Measurements from ENCODE around the gene DLX5.
"Not testable (repeated sequence)": the region's sequence is repeated elsewhere in the genome, so short reads cannot be mapped to it uniquely, and the experiment has no call there.

Gene DLX5

DNA sequence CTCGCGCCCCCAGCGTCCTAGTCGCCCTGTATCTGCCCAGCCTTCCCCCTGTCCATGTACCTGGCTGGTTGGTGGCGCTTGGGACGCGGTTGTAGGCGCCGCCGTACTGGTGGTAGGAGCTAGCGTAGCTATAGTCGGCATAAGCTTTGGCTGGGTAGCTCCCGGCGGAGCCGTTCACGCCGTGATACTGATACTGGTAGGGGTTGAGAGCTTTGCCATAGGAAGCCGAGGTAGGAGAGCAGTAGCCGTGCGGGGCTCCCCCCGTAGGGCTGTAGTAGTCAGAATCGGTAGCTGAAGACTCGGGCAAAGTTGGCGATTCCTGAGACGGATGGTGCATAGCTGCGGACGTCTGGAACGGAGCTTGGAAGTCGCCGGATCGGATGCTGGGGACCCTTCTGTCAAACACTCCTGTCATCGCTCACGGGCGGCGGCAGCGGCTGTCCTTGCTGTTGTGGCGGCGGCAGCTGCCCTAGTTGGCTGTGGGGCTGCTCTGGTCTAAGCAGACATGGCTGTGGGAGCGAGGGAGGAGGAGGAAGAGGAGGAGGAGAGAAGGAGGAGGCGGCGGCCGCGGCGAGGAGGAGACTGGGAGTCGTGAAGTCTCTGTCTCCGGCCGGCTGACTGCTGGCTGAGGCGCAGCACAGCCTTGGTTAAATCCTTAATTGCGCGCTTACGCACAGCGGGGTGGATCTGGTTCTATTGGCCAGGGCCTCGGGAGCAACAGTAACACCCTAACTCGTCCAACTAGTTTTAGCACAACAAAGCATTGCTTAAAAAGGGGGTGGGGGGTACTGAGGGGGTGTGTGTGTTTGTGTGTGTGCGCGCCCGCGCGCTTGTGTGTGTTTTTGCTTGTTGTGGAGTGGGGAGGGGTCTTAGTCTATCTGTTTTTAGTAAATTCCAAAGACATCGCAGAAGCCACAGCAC, at the start of gene DLX5:
Gene DLX5 (minus strand): TSS at position 623 of the 921 bp plus-strand sequence. CDS start 208 bp downstream, at position 415.
- ChIA-PET CTCF (interaction anchor here (0.5 to 1.0 kb wide), 5 partner anchors 21 to 1163 kb away, joined by 3 to 6 read pairs (median 4); partner anchors contain the start of gene SEM1), POLR2A (ENCODE audit: low non-redundant PET) (interaction anchor here (0.7 kb wide), 1 partner anchor 948 kb away, joined by 3 read pairs; no protein-coding TSS in a partner anchor)
- no peak for DNase-seq (ENCODE audit: low spot score)
- TF ChIP-seq, protein P1, sequence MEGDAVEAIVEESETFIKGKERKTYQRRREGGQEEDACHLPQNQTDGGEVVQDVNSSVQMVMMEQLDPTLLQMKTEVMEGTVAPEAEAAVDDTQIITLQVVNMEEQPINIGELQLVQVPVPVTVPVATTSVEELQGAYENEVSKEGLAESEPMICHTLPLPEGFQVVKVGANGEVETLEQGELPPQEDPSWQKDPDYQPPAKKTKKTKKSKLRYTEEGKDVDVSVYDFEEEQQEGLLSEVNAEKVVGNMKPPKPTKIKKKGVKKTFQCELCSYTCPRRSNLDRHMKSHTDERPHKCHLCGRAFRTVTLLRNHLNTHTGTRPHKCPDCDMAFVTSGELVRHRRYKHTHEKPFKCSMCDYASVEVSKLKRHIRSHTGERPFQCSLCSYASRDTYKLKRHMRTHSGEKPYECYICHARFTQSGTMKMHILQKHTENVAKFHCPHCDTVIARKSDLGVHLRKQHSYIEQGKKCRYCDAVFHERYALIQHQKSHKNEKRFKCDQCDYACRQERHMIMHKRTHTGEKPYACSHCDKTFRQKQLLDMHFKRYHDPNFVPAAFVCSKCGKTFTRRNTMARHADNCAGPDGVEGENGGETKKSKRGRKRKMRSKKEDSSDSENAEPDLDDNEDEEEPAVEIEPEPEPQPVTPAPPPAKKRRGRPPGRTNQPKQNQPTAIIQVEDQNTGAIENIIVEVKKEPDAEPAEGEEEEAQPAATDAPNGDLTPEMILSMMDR (conservative IDR thresholded peaks at IDR 0.05; ENCODE audit: low read depth), result no peak
- no peak within 1 kb of the TSS for H3K27ac ChIP-seq

DNA sequence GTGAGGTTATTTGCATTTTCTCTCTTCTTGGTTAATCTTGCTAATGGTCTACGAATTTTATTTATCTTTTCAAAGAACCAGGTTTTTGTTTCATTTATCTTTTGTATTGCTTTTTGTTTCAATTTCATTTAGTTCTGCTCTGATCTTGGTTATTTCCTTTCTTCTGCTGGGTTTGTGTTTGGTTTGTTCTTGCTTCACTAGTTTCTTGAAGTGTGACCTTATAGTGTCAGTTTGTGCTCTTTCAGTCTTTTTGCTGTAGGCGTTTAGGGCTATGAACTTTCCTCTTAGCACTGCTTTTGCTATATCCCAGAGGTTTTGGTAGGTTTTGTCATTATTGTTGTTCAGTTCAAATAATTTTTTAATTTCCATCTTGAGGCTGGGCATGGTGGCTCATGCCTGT, 47.4 kb upstream of the DLX5 start:
- POLR2A ChIA-PET (ENCODE audit: low non-redundant PET); CTCF ChIA-PET; DNase-seq (ENCODE audit: low spot score); H3K27ac ChIP-seq: not testable (repeated sequence)

- ChIA-PET POLR2A (ENCODE audit: low non-redundant PET) (no interaction called here), CTCF (interaction anchor here (0.6 to 1.1 kb wide), 7 partner anchors 37 to 1413 kb away, joined by 3 to 4 read pairs (median 3); no protein-coding TSS in a partner anchor)
- H3K27ac ChIP-seq, result no peak overlapping the region
- DNase-seq (ENCODE audit: low spot score), result peak; percentile 42
- TF ChIP-seq, protein P1 (conservative IDR thresholded peaks at IDR 0.05; ENCODE audit: low read depth), result peak; percentile 90
Observed at GRCh38 chr7:97064972-97065587, 40.4 kb upstream of the DLX5 start.

DNA sequence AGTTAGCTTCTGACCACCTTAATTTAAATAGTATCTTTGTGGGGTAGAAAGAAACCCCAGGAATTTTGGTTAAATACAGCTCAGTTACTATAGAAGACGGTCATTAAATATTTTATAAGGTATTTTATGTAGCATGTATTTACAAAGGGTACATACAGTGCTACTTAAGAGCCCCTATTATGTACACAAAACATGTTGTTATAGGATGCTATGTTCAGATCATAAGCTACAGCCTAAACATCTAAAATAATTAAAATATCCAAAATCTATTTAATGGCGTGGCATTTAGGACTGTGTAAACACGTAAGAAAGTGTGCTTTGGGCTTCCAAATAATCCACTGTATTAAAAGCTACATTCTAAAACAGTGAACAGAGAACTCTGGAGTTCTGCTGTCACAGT, 39.4 kb upstream of the DLX5 start:
- TF ChIP-seq, protein P1 (conservative IDR thresholded peaks at IDR 0.05; ENCODE audit: low read depth), result no peak
- DNase-seq (ENCODE audit: low spot score), result no peak
- POLR2A ChIA-PET (ENCODE audit: low non-redundant PET), result no interaction called here
- CTCF ChIA-PET, result interaction anchor here (0.7 to 1.1 kb wide), 2 partner anchors 36 to 1147 kb away, joined by 3 read pairs; no protein-coding TSS in a partner anchor
- no peak overlapping the region for H3K27ac ChIP-seq

GRCh38 chr7:97043281-97043680, 18.6 kb upstream of the DLX5 start:
- no peak overlapping the region for H3K27ac ChIP-seq
- TF ChIP-seq, protein P1 (conservative IDR thresholded peaks at IDR 0.05; ENCODE audit: low read depth), result no peak
- ChIA-PET CTCF (interaction anchor here (0.5 kb wide), 1 partner anchor 75 kb away, joined by 3 read pairs; no protein-coding TSS in a partner anchor), POLR2A (ENCODE audit: low non-redundant PET) (no interaction called here)
- DNase-seq (ENCODE audit: low spot score), result peak; percentile 25

- TF ChIP-seq, protein P1 (conservative IDR thresholded peaks at IDR 0.05; ENCODE audit: low read depth), result no peak
- no peak overlapping the region for H3K27ac ChIP-seq
- ChIA-PET POLR2A (ENCODE audit: low non-redundant PET) (no interaction called here), CTCF (interaction anchor here (0.6 kb wide), 2 partner anchors 92 to 1309 kb away, joined by 4 read pairs; no protein-coding TSS in a partner anchor)
- no peak for DNase-seq (ENCODE audit: low spot score)
Observed at GRCh38 chr7:97039374-97040065, 14.9 kb upstream of the DLX5 start.

DNA sequence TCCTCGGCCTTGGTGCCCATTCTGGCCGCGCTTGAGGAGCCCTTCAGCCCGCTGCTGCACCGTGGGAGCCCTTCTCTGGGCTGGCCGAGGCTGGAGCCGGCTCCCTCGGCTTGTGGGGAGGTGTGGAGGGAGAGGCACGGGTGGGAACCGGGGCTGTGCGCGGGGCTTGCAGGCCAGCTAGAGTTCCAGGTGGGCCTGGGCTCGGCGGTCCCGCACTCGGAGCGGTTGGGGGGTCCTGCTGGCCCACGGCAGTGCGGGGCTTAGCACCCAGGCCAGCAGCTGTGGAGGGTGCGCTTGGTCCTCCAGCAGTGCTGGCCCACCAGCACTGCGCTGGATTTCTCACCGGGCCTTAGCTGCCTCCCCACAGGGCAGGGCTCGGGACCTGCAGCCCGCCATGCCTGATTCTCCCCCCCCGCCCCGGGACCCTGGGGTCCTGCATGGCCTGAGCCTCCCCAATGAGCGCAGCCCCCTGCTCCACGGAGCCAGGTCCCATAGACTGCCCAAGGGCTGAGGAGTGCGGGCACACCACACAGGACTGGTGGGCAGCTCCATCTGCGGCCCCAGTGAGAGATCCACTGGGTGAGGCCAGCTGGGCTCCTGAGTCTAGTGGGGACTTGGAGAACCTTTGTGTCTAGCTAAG, 9.7 kb upstream of the DLX5 start:
- CTCF ChIA-PET; H3K27ac ChIP-seq; POLR2A ChIA-PET (ENCODE audit: low non-redundant PET); DNase-seq (ENCODE audit: low spot score): not testable (repeated sequence)

All from RWPE1 (cell line).